Measurements from ENCODE around the gene MMP7. TPM values are rescaled to one million over a fixed set of nuclear protein-coding genes. Genes with fewer than 3 reads are reported as not detected.

MMP7 gene
- total RNA-seq, 1 experiment from 2014 or later, result not detected

GRCh38 chr11:102566112-102566511 lies 35.6 kb upstream of the MMP7 start:
- no peak overlapping the region for H3K4me2 ChIP-seq (ENCODE audit: insufficient read depth, insufficient read length, low read length)
- H3K27me3 ChIP-seq (ENCODE audit: insufficient read depth, low read length), result no peaks in the 10 kb centered on the region
- no peak overlapping the region for H2AFZ ChIP-seq (ENCODE audit: low read length)
- no peak overlapping the region for H3K27ac ChIP-seq (ENCODE audit: insufficient read length, low read depth, low read length)
- no peak overlapping the region for H4K8ac ChIP-seq (replicated peaks; ENCODE audit: insufficient read length, low read depth, low read length)
- no peak for TF ChIP-seq CTCF (conservative IDR thresholded peaks at IDR 0.05)
- H3K4me1 ChIP-seq (ENCODE audit: insufficient read depth, low read length), result no peaks in the 10 kb centered on the region
- no peak overlapping the region for H3K9ac ChIP-seq (ENCODE audit: extremely low read depth, insufficient read length, low read length)
- H3K27ac Mint-ChIP-seq, result no peak overlapping the region; a peak in 1 of 7 replicates
- H2BK5ac ChIP-seq (ENCODE audit: insufficient read length, low read length), result no peak overlapping the region
- H3T11ph ChIP-seq (ENCODE audit: low read length), result no peak overlapping the region
- no peak overlapping the region for H3K4me3 Mint-ChIP-seq
- no peak overlapping the region for H4K5ac ChIP-seq (ENCODE audit: insufficient read length, low read depth, low read length)
- no peaks in the 10 kb centered on the region for H3K79me2 ChIP-seq (ENCODE audit: insufficient read depth, low read length)
- H3K36me3 Mint-ChIP-seq (ENCODE audit: insufficient read depth in 1 of 3, low read depth in 3 of 3), result peaks cover 16 to 36% (median 31%) of the 10 kb centered on the region in 3 experiments
- H2BK15ac ChIP-seq (ENCODE audit: low read depth, low read length), result no peak overlapping the region
- H3K4me1 Mint-ChIP-seq, result no peaks in the 10 kb centered on the region
- DNase-seq, result no peak
- H3K4ac ChIP-seq (ENCODE audit: low read depth, low read length), result no peak overlapping the region
- no peak overlapping the region for H3K56ac ChIP-seq (ENCODE audit: insufficient read length, low read depth, low read length)
- peaks cover 33 to 40% of the 10 kb centered on the region in 2 experiments for H3K9me3 Mint-ChIP-seq
- no peak overlapping the region for H2BK120ac ChIP-seq (ENCODE audit: low read depth, low read length, poor library complexity, severe bottlenecking)
- H3K27me3 Mint-ChIP-seq (ENCODE audit: low read depth), result no peaks in the 10 kb centered on the region
- no peaks in the 10 kb centered on the region for H4K20me1 ChIP-seq (ENCODE audit: control insufficient read depth, insufficient read depth, insufficient read length)
- no peak overlapping the region for H4K91ac ChIP-seq (ENCODE audit: insufficient read length, low read depth, low read length)
- H2BK12ac ChIP-seq (ENCODE audit: insufficient read length, low read depth, low read length), result no peak overlapping the region
- peaks cover 14% of the 10 kb centered on the region for H3K9me3 ChIP-seq (ENCODE audit: control insufficient read depth, low read depth, low read length)
- H2BK20ac ChIP-seq (ENCODE audit: low read depth, low read length, poor library complexity, severe bottlenecking), result no peak overlapping the region
- H2AK5ac ChIP-seq (ENCODE audit: insufficient read length, low read length), result no peak overlapping the region
- H3K23me2 ChIP-seq (ENCODE audit: insufficient read length, low read depth, low read length, poor library complexity, severe bottlenecking), result no peaks in the 10 kb centered on the region
- no peak overlapping the region for H3K23ac ChIP-seq (ENCODE audit: insufficient read length, low read depth, low read length)
- no peak overlapping the region for H3K14ac ChIP-seq (ENCODE audit: insufficient read depth, low read length)
- WGBS (ENCODE audit: extremely low coverage, insufficient read length, low lambda C conversion rate), result no CpG with 5 or more reads among the region's 1 CpG
- no peak overlapping the region for H3K18ac ChIP-seq (ENCODE audit: insufficient read length, low read depth, low read length)
- no peaks in the 10 kb centered on the region for H3K79me1 ChIP-seq (ENCODE audit: insufficient read depth, low read depth, low read length, poor library complexity, severe bottlenecking)
